Tibial artery (tissue), 4 donors: ENCODE measurements around the gene PSIP1.

ENCODE experiments used
- DNase-seq, 2 donors: peaks; one replicate each; pipeline ENCODE4 v3.0.0-alpha.2; 2019
- H3K27ac ChIP-seq, 2 donors: fragments of 200-600 bp; sonication (generic) in 1 of 2; 1 replicate in 1 of 2; 2 replicates in 1 of 2; pipeline ENCODE4 v1.5.1; 2018 to 2019; ENCODE audit warnings: mild to moderate bottlenecking in 1 of 2
- H3K27me3 ChIP-seq, 2 donors: fragments of 200-600 bp; sonication (generic) in 1 of 2; one replicate each; pipeline versions ENCODE4 v1.5.1 to v1.6.0; 2016 to 2019
- H3K36me3 ChIP-seq, 3 donors: fragments of 200-600 bp; sonication (generic) in 2 of 3; one replicate each; pipeline ENCODE4 v1.5.1; 2016 to 2019; ENCODE audit warnings: mild to moderate bottlenecking in 2 of 3
- H3K4me1 ChIP-seq, 4 donors: fragments of 200-600 bp; sonication (generic) in 2 of 4; 1 replicate in 3 of 4; 2 replicates in 1 of 4; pipeline ENCODE4 v1.5.1; 2016 to 2019
- H3K4me3 ChIP-seq, 2 donors: fragments of 200-600 bp; sonication (generic) in 1 of 2; 1 replicate in 1 of 2; 2 replicates in 1 of 2; pipeline ENCODE4 v1.5.1; 2018 to 2019; ENCODE audit warnings: mild to moderate bottlenecking in 2 of 2
- H3K9me3 ChIP-seq, 3 donors: fragments of 200-600 bp; sonication (generic) in 1 of 3; one replicate each; pipeline ENCODE4 v1.5.1; 2016 to 2019
- intact Hi-C: fragments of 100-400 bp; cut with DNase I; formaldehyde crosslinking; loops from one replicate; pipeline ENCODE4 v1.15.0; 2023; ENCODE audit warnings: low total_unique reads
- TF ChIP-seq, protein P1 (sequence below), 2 experiments: fragments of 200-600 bp in 1 of 2; fragments of 450-650 bp in 1 of 2; IDR thresholded peaks; one replicate each; pipeline ENCODE4 v1.5.1; 2017 to 2019; ENCODE audit warnings: antibody characterized with exemption in 2 of 2, mild to moderate bottlenecking in 1 of 2, moderate library complexity in 1 of 2

Gene PSIP1

DNA sequence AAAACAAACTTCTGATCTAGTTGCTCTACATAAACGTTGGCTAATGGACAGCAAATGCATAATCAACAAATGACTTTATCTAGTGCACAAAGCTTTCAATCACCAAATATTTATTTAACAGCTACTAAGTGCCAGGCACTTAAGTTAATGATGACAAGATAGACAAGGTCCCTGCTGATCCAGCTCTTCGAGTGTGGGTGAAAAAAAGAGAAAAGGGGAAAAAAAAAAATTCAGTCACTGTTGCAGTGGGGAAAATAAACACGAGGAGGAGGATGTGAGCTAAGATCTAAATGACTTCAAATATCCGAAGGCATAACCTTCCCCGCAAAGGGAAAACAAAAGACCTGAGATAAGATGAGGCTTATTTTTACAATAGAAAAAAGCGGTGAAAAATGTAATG lies 9.6 kb downstream of the PSIP1 start:
- Histone ChIP-seq H3K4me1 (peaks cover 0 to 18% (median 0%) of the 10 kb centered on the region in 4 donors), H3K27ac (no peak overlapping the region), H3K36me3 (peaks cover 9 to 26% (median 20%) of the 10 kb centered on the region in 3 donors), H3K9me3 (no peaks in the 10 kb centered on the region), H3K27me3 (no peaks in the 10 kb centered on the region), H3K4me3 (no peak overlapping the region)
- DNase-seq = no peak
- intact Hi-C loops = no loop called here
- TF ChIP-seq, protein P1, sequence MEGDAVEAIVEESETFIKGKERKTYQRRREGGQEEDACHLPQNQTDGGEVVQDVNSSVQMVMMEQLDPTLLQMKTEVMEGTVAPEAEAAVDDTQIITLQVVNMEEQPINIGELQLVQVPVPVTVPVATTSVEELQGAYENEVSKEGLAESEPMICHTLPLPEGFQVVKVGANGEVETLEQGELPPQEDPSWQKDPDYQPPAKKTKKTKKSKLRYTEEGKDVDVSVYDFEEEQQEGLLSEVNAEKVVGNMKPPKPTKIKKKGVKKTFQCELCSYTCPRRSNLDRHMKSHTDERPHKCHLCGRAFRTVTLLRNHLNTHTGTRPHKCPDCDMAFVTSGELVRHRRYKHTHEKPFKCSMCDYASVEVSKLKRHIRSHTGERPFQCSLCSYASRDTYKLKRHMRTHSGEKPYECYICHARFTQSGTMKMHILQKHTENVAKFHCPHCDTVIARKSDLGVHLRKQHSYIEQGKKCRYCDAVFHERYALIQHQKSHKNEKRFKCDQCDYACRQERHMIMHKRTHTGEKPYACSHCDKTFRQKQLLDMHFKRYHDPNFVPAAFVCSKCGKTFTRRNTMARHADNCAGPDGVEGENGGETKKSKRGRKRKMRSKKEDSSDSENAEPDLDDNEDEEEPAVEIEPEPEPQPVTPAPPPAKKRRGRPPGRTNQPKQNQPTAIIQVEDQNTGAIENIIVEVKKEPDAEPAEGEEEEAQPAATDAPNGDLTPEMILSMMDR (IDR thresholded peaks at IDR 0.05) = no peak

DNA sequence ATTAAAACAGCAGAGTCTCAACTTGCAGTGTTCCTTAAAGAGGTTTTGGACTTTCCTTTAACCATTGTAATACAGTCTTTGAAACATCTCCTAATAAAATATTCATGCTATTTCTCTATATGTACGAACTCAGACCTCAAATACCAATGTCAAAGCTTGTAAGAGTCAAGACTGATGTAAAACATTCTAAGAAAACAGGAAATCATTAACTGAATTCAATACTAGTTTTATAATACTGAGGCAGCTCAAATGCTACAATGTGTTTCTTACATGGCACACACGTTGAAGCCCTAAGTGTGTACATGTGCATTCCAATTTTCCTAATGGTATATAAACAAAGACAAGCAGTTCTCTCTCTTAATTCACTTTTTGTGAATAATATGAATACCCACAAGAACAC lies 11.6 kb downstream of the PSIP1 start:
- Histone ChIP-seq H3K9me3 (no peaks in the 10 kb centered on the region), H3K4me1 (peaks cover 0 to 27% (median 2%) of the 10 kb centered on the region in 4 donors), H3K27me3 (no peaks in the 10 kb centered on the region), H3K27ac (no peak overlapping the region), H3K36me3 (peaks cover 6 to 7% (median 7%) of the 10 kb centered on the region in 3 donors), H3K4me3 (no peak overlapping the region)
- TF ChIP-seq, protein P1 (IDR thresholded peaks at IDR 0.05) = no peak
- no peak for DNase-seq
- intact Hi-C loops = no loop called here

DNA sequence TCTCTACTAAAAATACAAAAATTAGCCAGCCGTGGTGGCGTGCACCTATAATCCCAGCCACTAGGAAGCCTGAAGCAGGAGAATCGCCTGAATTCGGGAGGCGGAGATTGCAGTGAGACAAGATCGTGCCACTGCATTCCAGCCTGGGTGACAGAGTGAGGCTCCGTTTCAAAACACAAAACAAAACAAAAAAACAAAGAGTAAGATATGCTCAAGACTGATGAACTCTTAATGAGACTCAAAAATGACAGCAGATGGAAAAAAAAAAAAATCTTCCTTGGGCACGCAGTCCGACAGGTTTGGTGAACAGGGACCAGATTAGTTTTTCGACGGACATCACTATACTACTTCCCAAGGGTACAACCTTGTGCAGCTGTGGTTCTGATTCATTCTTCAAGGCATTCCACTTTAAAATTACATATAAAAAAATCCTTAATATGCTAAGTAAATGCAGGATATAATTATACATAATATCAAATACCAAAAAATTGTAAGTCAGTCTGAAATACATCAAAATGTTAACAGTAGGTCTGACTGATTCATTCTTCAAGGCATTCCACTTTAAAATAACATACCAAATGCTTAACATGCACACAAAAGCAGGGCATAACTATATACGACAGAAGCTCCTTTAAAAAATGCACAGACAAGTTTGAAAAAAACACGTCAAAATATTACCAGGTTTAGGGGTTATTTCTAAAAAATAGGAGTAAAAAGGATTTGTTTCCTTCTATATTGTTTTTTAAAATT lies 12.3 kb downstream of the PSIP1 start:
- Histone ChIP-seq H3K27ac (no peak overlapping the region), H3K4me3 (no peak overlapping the region), H3K4me1 (peaks cover 0 to 27% (median 2%) of the 10 kb centered on the region in 4 donors), H3K36me3 (peaks cover 2 to 6% (median 3%) of the 10 kb centered on the region in 3 donors), H3K9me3 (no peaks in the 10 kb centered on the region), H3K27me3 (no peaks in the 10 kb centered on the region)
- DNase-seq = no peak
- intact Hi-C loops = no loop called here
- TF ChIP-seq, protein P1 (IDR thresholded peaks at IDR 0.05) = no peak

DNA sequence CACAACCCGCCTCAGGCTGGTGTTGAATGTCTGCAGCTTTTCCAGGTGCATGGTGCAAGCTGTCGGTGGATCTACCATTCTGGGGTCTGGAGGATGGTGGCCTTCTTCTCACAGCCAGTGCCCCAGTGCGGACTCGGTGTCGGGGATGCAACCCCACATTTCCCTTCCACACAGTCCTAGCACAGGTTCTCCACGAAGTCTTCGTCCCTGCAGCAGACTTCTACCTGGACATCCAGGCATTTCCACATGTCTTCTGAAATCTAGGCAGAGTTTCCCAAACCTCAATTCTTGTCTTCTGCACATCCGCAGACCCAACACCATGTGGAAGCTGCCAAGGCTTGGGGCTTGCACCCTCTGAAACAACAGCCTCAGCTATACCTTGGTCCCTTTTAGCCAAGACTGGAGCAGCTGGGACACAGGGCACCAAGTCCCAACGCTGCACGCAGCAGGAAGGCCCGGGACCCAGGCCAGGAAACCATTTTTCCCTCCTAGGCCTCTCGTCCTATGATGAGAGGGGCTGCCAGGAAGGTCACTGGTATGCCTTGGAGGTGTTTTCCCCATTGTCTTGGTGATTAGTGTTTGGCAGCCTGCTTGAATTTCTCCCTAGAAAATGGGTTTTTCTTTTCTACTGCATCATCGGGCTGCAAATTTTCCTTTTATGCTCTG lies 18.2 kb downstream of the PSIP1 start:
- DNase-seq = no peak
- Histone ChIP-seq H3K4me1 (peaks cover 0 to 22% (median 2%) of the 10 kb centered on the region in 4 donors), H3K27ac (no peak overlapping the region), H3K36me3 (peaks cover 6 to 22% (median 18%) of the 10 kb centered on the region in 3 donors), H3K9me3 (no peaks in the 10 kb centered on the region), H3K4me3 (no peak overlapping the region), H3K27me3 (no peaks in the 10 kb centered on the region)
- TF ChIP-seq, protein P1 (IDR thresholded peaks at IDR 0.05) = no peak
- intact Hi-C loops = no loop called here

DNA sequence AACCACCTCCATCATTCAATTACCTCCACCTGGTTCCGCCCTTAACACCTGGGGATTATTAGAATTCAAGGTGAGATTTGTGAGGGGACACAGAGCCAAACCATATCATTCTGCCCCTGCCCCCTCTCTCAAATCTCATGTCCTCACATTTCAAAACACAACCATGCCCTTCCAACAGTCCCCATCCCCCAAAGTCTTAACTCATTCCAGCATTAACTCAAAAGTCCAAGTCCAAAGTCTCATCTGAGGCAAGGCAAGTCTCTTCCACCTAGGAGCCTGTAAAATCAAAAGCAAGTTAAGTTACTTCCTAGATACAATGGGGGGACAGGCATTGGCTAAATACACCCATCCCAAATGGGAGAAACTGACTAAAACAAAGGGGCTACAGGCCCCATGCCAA lies 18.8 kb downstream of the PSIP1 start:
- Histone ChIP-seq H3K4me3 (no peak overlapping the region), H3K27me3 (no peaks in the 10 kb centered on the region), H3K4me1 (peaks cover 0 to 17% (median 2%) of the 10 kb centered on the region in 4 donors), H3K36me3 (peaks cover 6 to 26% (median 18%) of the 10 kb centered on the region in 3 donors), H3K9me3 (no peaks in the 10 kb centered on the region), H3K27ac (no peak overlapping the region)
- intact Hi-C loops = no loop called here
- TF ChIP-seq, protein P1 (IDR thresholded peaks at IDR 0.05) = no peak
- no peak for DNase-seq
